ENCODE measurements around the gene PADI6.
A peak's percentile ranks its signal among the peaks of the same experiment; 100 is the strongest.

Gene PADI6

GRCh38 chr1:17409391-17409811, 37.4 kb downstream of the PADI6 start:
- DNase-seq (ENCODE audit: low read depth): no peak
- no peak overlapping the region for H3K4me3 ChIP-seq (ENCODE audit: low read depth, low read length)

GRCh38 chr1:17412093-17412870, 40.3 kb downstream of the PADI6 start:
- no peak overlapping the region for H3K4me3 ChIP-seq (ENCODE audit: low read depth, low read length)
- TF ChIP-seq CTCF (IDR thresholded peaks at IDR 0.05; ENCODE audit: insufficient read depth, low read depth, low read length, missing control alignments): no peak
- no peak for DNase-seq (ENCODE audit: low read depth)

More at GRCh38 chr1:17409391-17409811, 37.4 kb downstream of the PADI6 start:
- no peak for TF ChIP-seq CTCF (IDR thresholded peaks at IDR 0.05; ENCODE audit: insufficient read depth, low read depth, low read length, missing control alignments)

GRCh38 chr1:17414022-17414421, 42.0 kb downstream of the PADI6 start:
- H3K4me3 ChIP-seq (ENCODE audit: low read depth, low read length): no peak overlapping the region
- DNase-seq (ENCODE audit: low read depth): no peak
- no peak for TF ChIP-seq CTCF (IDR thresholded peaks at IDR 0.05; ENCODE audit: insufficient read depth, low read depth, low read length, missing control alignments)

- H3K4me3 ChIP-seq (ENCODE audit: low read depth, low read length): no peak overlapping the region
- DNase-seq (ENCODE audit: low read depth): no peak
- no peak for TF ChIP-seq CTCF (IDR thresholded peaks at IDR 0.05; ENCODE audit: insufficient read depth, low read depth, low read length, missing control alignments)
Observed at GRCh38 chr1:17416389-17416788, 44.4 kb downstream of the PADI6 start.

GRCh38 chr1:17419626-17420328, 47.8 kb downstream of the PADI6 start:
- DNase-seq (ENCODE audit: low read depth): peak; percentile 46
- peak; percentile 99 for TF ChIP-seq CTCF (IDR thresholded peaks at IDR 0.05; ENCODE audit: insufficient read depth, low read depth, low read length, missing control alignments)
- H3K4me3 ChIP-seq (ENCODE audit: low read depth, low read length): no peak overlapping the region

GRCh38 chr1:17420391-17420918, 48.5 kb downstream of the PADI6 start:
- TF ChIP-seq CTCF (IDR thresholded peaks at IDR 0.05; ENCODE audit: insufficient read depth, low read depth, low read length, missing control alignments): no peak
- H3K4me3 ChIP-seq (ENCODE audit: low read depth, low read length): no peak overlapping the region
- DNase-seq (ENCODE audit: low read depth): no peak

Measured in GM12865 (cell line).